ENCODE measurements around the gene PRIM2.
"Not testable (repeated sequence)": the region's sequence is repeated elsewhere in the genome, so short reads cannot be mapped to it uniquely, and the experiment has no call there.

DNA sequence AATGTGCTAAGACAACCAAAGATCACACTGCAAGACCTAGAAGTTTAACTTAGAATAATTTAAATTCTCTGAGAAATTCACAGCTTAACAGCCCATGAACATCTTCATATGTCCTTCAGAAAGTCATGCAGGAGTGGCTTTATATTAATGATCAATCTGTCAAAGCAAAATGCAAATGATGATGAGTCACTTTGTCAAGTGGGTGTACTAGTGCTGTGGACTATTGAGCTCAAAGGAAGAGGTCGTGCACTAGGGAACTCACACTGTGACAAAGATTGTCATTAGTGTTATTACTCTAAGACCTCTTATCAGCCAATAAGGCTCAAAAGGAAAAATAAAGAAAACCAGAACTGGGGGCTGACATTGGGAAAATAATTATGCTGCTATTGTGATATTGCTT, 343.5 kb downstream of the PRIM2 start:
- not testable (repeated sequence) for TF ChIP-seq KDM1A (IDR thresholded peaks at IDR 0.05; ENCODE audit: borderline replicate concordance, low read length); CTCF (IDR thresholded peaks at IDR 0.05; ENCODE audit: control extremely low read depth in 1 of 3, insufficient read depth in 1 of 3, low read depth in 1 of 3, low read length in 3 of 3); CBX8 (IDR thresholded peaks at IDR 0.05; ENCODE audit: borderline replicate concordance, low read depth, low read length); ATF2 (IDR thresholded peaks at IDR 0.05; ENCODE audit: low read length); TBP (IDR thresholded peaks at IDR 0.05; ENCODE audit: low read depth, low read length); POLR2A (IDR thresholded peaks at IDR 0.05; ENCODE audit: control extremely low read depth in 1 of 2, low read depth in 2 of 2, low read length in 2 of 2); SP1 (IDR thresholded peaks at IDR 0.05; ENCODE audit: low read depth, low read length); POLR2AphosphoS5 (IDR thresholded peaks at IDR 0.05; ENCODE audit: low read depth, low read length); ATF3 (IDR thresholded peaks at IDR 0.05; ENCODE audit: insufficient read depth, low read depth, low read length); EZH2 (IDR thresholded peaks at IDR 0.05; ENCODE audit: low read depth, low read length, severe bottlenecking); EGR1 (IDR thresholded peaks at IDR 0.05; ENCODE audit: borderline replicate concordance, low read depth, low read length)

Data from H1 (cell line).